Activated naive CD4-positive, alpha-beta T cell treated with anti-CD3 and anti-CD28 coated beads, Interleukin-2, amount 50 U/mL, for 24 hours (primary cell): ENCODE results near the gene TF.

Experiments
- H3K27ac Mint-ChIP-seq: one replicate; pipeline ENCODE4 v1.8.0; 2021; ENCODE audit warnings: mild to moderate bottlenecking, mixed read lengths
- H3K27me3 Mint-ChIP-seq: one replicate; pipeline ENCODE4 v1.8.0; 2021; ENCODE audit warnings: mixed read lengths
- H3K36me3 Mint-ChIP-seq: one replicate; pipeline ENCODE4 v1.8.0; 2021; ENCODE audit warnings: mixed read lengths
- H3K4me1 Mint-ChIP-seq: one replicate; pipeline ENCODE4 v1.8.0; 2021; ENCODE audit warnings: mixed read lengths
- H3K4me3 Mint-ChIP-seq: one replicate; pipeline ENCODE4 v1.8.0; 2021; ENCODE audit warnings: mild to moderate bottlenecking, mixed read lengths
- H3K9me3 Mint-ChIP-seq: one replicate; pipeline ENCODE4 v1.8.0; 2021; ENCODE audit warnings: mixed read lengths

Gene TF

GRCh38 chr3:133805702-133806475 lies 59.7 kb downstream of the TF start, which contains the start of gene SRPRB:
Gene SRPRB (plus strand): TSS chr3:133805815. CDS start chr3:133805849, 34 bp downstream.
- Mint-ChIP-seq H3K27ac (peak within 1 kb of the TSS; percentile 96), H3K4me1 (peaks cover 43% of the 10 kb centered on the region), H3K4me3 (peak within 1 kb of the TSS; percentile 97), H3K27me3 (no peaks in the 10 kb centered on the region), H3K9me3 (no peaks in the 10 kb centered on the region), H3K36me3 (peaks cover 21% of the 10 kb centered on the region)

DNA sequence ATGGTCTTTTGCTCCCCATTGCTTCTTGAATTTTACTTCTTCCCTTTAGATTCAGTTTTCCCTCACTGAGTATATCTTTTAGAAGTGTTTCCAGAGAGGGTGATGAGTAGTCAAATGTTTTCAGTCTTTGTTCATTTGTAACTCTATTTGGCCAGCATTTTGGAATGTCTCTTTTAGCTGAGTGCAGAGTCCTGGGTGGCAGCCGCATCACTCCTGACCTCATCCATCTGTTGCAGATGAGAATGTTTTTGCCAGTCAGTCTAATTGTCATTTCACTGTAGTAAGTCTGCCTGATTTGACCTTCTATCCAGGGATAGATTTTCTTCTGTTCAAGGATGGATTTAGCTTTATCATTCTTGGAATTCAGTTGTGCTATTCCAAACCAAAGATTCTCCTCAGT lies 66.7 kb downstream of the TF start:
- H3K27me3 Mint-ChIP-seq = no peaks in the 10 kb centered on the region
- H3K4me1 Mint-ChIP-seq = peaks cover 47% of the 10 kb centered on the region
- H3K27ac Mint-ChIP-seq = no peak overlapping the region
- peaks cover 33% of the 10 kb centered on the region for H3K36me3 Mint-ChIP-seq
- H3K9me3 Mint-ChIP-seq = no peaks in the 10 kb centered on the region
- H3K4me3 Mint-ChIP-seq = no peak overlapping the region

DNA sequence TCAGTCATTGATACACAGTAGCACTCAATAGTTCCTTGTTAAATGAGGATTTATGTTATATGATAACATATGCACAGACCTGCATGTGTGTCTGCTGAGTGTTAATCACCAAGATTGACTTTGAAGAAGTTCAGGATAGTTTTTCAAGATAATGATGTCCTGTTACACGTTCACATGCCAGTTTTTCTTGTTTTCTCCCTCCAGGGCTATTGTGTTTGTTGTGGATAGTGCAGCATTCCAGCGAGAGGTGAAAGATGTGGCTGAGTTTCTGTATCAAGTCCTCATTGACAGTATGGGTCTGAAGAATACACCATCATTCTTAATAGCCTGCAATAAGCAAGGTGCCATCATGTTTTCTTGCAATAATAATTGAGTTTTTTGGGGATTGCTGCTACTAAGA lies 69.2 kb downstream of the TF start:
- H3K36me3 Mint-ChIP-seq = peaks cover 23% of the 10 kb centered on the region
- H3K4me1 Mint-ChIP-seq = peaks cover 28% of the 10 kb centered on the region
- H3K4me3 Mint-ChIP-seq = no peak overlapping the region
- H3K9me3 Mint-ChIP-seq = no peaks in the 10 kb centered on the region
- no peaks in the 10 kb centered on the region for H3K27me3 Mint-ChIP-seq
- H3K27ac Mint-ChIP-seq = no peak overlapping the region

DNA sequence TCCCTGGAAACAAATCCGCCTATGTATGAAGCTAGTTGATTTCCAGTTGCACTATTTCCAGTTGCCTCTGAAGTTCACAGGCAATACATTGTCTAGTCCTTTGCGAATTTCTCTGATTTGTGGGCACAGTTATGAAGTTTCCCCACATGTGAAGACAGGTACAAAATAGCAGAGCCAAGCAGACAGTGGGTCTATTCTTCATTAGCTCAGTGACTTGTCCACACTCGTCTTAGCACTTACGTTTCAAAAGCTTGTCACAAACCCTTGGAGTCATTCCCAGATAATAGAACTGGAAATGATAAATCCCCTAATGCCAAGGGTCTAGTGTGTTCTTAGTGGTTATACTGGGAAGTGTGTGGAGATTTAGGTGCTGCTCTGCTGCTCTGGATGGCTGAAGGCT lies 73.9 kb downstream of the TF start:
- Mint-ChIP-seq H3K27me3 (no peaks in the 10 kb centered on the region), H3K4me1 (peaks cover 5% of the 10 kb centered on the region), H3K9me3 (no peaks in the 10 kb centered on the region), H3K4me3 (no peak overlapping the region), H3K36me3 (peaks cover 25% of the 10 kb centered on the region), H3K27ac (no peak overlapping the region)

GRCh38 chr3:133820889-133821675 lies 74.9 kb downstream of the TF start:
- Mint-ChIP-seq H3K27me3 (no peaks in the 10 kb centered on the region), H3K27ac (no peak overlapping the region), H3K9me3 (no peaks in the 10 kb centered on the region), H3K4me1 (no peaks in the 10 kb centered on the region), H3K4me3 (no peak overlapping the region), H3K36me3 (peaks cover 27% of the 10 kb centered on the region)

- H3K27me3 Mint-ChIP-seq = no peaks in the 10 kb centered on the region
- no peak overlapping the region for H3K4me3 Mint-ChIP-seq
- peaks cover 29% of the 10 kb centered on the region for H3K36me3 Mint-ChIP-seq
- no peaks in the 10 kb centered on the region for H3K4me1 Mint-ChIP-seq
- peak overlapping the region; percentile 86 for H3K27ac Mint-ChIP-seq
- H3K9me3 Mint-ChIP-seq = no peaks in the 10 kb centered on the region
Measured at GRCh38 chr3:133821767-133822638, 75.8 kb downstream of the TF start.

- Mint-ChIP-seq H3K4me3 (no peak overlapping the region), H3K4me1 (no peaks in the 10 kb centered on the region), H3K27ac (no peak overlapping the region), H3K36me3 (peaks cover 26% of the 10 kb centered on the region), H3K27me3 (no peaks in the 10 kb centered on the region), H3K9me3 (no peaks in the 10 kb centered on the region)
Measured at GRCh38 chr3:133824961-133825485, 78.8 kb downstream of the TF start.

GRCh38 chr3:133825969-133826727 lies 80.0 kb downstream of the TF start:
- Mint-ChIP-seq H3K36me3 (peaks cover 22% of the 10 kb centered on the region), H3K27me3 (no peaks in the 10 kb centered on the region), H3K4me1 (no peaks in the 10 kb centered on the region), H3K9me3 (no peaks in the 10 kb centered on the region), H3K4me3 (no peak overlapping the region), H3K27ac (no peak overlapping the region)

GRCh38 chr3:133827136-133827535 lies 80.9 kb downstream of the TF start:
- peaks cover 19% of the 10 kb centered on the region for H3K36me3 Mint-ChIP-seq
- H3K27ac Mint-ChIP-seq = no peak overlapping the region
- no peak overlapping the region for H3K4me3 Mint-ChIP-seq
- no peaks in the 10 kb centered on the region for H3K4me1 Mint-ChIP-seq
- no peaks in the 10 kb centered on the region for H3K27me3 Mint-ChIP-seq
- no peaks in the 10 kb centered on the region for H3K9me3 Mint-ChIP-seq

GRCh38 chr3:133827684-133828083 lies 81.5 kb downstream of the TF start:
- Mint-ChIP-seq H3K27me3 (no peaks in the 10 kb centered on the region), H3K36me3 (peaks cover 17% of the 10 kb centered on the region), H3K9me3 (no peaks in the 10 kb centered on the region), H3K27ac (no peak overlapping the region), H3K4me3 (no peak overlapping the region), H3K4me1 (no peaks in the 10 kb centered on the region)

DNA sequence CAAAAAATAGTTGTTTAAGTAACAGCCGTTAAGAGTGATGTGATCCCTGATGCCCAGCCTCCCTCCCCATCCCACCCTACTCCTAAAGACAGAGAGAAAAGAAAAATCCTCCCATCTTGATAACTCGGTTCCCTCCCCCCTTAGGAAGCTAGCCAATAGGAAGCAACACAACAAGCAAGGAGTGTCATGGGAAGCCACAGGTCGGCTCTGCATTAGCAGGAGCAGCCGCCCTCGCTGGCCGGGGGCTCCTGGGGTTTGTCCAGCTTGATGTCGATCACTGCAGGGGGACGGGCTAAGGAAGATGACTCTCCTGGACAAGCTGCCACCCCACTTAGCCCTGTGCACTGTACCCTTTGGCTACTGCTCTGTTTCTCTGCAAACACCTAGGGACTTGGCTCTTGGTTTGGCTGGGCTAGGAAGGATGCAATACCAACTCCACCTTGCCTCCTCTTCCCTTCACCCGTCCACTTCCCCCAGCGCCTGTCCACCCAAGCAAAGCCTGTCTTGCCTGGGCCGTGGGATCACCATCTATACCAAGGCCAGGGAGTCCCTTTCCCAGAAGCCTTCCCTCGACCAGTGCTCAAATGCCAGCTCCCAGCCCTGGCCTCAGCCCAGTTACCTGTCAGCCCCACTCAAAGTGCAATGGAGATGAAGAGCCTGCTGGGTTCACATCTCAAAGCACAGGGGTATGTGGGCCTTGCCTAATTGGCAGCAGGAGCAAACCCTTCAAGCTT lies 82.5 kb downstream of the TF start:
- H3K4me3 Mint-ChIP-seq = no peak overlapping the region
- H3K27ac Mint-ChIP-seq = no peak overlapping the region
- H3K9me3 Mint-ChIP-seq = no peaks in the 10 kb centered on the region
- no peaks in the 10 kb centered on the region for H3K4me1 Mint-ChIP-seq
- peaks cover 16% of the 10 kb centered on the region for H3K36me3 Mint-ChIP-seq
- no peaks in the 10 kb centered on the region for H3K27me3 Mint-ChIP-seq

DNA sequence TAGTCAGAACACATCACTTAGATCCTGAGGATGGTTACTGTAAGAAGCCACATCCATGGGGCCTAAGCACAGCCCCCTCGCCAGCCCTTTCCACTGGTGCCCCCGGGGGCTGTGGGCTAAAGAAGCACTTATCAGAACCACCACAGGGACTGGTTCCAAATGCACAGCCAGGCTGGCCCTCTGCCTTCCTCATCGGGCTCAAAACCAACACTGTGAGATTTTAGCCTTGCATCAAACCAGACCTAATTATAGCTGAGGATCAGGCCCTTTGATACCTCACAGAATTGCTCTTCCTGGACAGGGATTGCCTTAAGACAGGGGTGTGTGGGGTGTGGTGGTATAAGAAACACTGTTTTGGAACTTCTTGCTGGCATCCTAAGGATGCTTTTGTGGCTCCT lies 83.1 kb downstream of the TF start:
- Mint-ChIP-seq H3K9me3 (no peaks in the 10 kb centered on the region), H3K27ac (no peak overlapping the region), H3K27me3 (no peaks in the 10 kb centered on the region), H3K4me1 (no peaks in the 10 kb centered on the region), H3K36me3 (peaks cover 11% of the 10 kb centered on the region), H3K4me3 (no peak overlapping the region)

DNA sequence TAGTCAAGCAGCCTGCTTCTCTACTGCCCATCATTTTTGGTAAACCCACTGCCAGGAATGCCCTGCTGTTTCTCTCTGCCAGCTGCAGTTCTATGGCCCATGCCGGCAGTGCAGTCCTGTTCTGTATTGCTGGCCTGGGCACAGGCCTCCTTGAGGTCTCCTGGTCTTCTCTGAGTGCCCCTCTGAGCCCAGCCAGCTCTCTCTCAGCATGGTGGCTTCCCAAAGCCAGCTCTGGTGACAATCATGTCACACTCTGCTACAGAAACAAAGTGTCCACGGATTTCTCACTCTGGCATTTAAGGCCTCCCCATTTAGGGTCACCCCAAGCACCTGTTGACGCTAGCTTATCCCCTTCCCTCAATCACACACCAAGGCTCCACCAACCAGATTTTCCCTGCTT lies 83.9 kb downstream of the TF start:
- Mint-ChIP-seq H3K36me3 (peaks cover 10% of the 10 kb centered on the region), H3K9me3 (no peaks in the 10 kb centered on the region), H3K4me3 (no peak overlapping the region), H3K27me3 (no peaks in the 10 kb centered on the region), H3K4me1 (no peaks in the 10 kb centered on the region), H3K27ac (no peak overlapping the region)
